ENCODE results near the gene RFX4.

DNA sequence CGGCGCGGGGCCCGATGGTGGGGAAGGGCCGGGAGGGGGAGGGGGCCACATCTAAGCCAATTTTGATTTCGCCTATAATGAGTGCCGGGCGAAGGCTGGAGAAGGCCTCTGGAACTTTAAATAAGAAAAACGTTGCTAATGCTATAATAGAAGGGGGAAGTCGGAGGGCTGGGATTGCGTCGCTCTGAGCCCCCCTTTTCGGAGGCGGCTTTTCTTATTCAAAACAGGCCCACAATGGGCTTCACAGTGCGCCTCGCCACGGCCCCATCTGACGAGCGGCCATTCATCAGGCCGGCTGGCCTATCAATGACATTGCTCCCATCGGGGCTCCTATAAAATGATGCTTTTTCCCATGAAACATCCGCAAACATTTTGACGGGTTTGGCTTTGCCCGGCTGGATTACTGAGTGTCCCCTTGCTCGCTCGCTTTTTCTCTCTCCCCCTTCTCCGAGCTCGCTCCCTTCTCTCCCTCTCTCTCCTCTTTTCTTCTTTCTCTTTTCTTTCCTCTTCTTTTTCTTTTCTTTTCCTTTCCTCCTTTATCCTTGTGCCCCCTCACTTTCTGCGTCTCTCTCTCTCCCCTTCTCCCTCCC lies at the start of gene RFX4:
- TF ChIP-seq, protein P1, sequence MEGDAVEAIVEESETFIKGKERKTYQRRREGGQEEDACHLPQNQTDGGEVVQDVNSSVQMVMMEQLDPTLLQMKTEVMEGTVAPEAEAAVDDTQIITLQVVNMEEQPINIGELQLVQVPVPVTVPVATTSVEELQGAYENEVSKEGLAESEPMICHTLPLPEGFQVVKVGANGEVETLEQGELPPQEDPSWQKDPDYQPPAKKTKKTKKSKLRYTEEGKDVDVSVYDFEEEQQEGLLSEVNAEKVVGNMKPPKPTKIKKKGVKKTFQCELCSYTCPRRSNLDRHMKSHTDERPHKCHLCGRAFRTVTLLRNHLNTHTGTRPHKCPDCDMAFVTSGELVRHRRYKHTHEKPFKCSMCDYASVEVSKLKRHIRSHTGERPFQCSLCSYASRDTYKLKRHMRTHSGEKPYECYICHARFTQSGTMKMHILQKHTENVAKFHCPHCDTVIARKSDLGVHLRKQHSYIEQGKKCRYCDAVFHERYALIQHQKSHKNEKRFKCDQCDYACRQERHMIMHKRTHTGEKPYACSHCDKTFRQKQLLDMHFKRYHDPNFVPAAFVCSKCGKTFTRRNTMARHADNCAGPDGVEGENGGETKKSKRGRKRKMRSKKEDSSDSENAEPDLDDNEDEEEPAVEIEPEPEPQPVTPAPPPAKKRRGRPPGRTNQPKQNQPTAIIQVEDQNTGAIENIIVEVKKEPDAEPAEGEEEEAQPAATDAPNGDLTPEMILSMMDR (IDR thresholded peaks at IDR 0.05; ENCODE audit: borderline replicate concordance, extremely low read depth, low read length, poor library complexity, severe bottlenecking) = no peak
- TF ChIP-seq EZH2 (IDR thresholded peaks at IDR 0.05; ENCODE audit: borderline replicate concordance, low read depth, low read length, severe bottlenecking) = no peak
